NT2/D1 (cell line): ENCODE results near the gene PRL.
A peak's percentile ranks its signal among the peaks of the same experiment; 100 is the strongest.

Experiments
- DNase-seq: peaks from one replicate; pipeline ENCODE4 v3.0.0-alpha.2; 2011; ENCODE audit warnings: low read depth, low spot score
- H3K27me3 ChIP-seq: 2 replicates; pipeline ENCODE4 v1.6.0; 2011; ENCODE audit warnings: mild to moderate bottlenecking; ENCODE audit not compliant: insufficient read length, insufficient read depth
- H3K36me3 ChIP-seq: 2 replicates; pipeline ENCODE4 v1.6.1; 2011; ENCODE audit warnings: mild to moderate bottlenecking, low read length, mixed read lengths; ENCODE audit not compliant: insufficient read depth, insufficient read length
- H3K4me1 ChIP-seq: 2 replicates; pipeline ENCODE4 v1.5.1; 2011; ENCODE audit not compliant: insufficient read depth, insufficient read length
- H3K4me3 ChIP-seq: 2 replicates; pipeline ENCODE4 v1.5.1; 2011; ENCODE audit warnings: low read depth; ENCODE audit not compliant: insufficient read length
- H3K9ac ChIP-seq: 2 replicates; pipeline ENCODE4 v1.6.0; 2011; ENCODE audit warnings: low read depth; ENCODE audit not compliant: insufficient read length
- H3K9me3 ChIP-seq: 2 replicates; pipeline ENCODE4 v1.5.1; 2011; ENCODE audit warnings: mild to moderate bottlenecking, low read length; ENCODE audit not compliant: insufficient read depth
- SUZ12 ChIP-seq: IDR thresholded peaks from 2 replicates; pipeline ENCODE4 v1.6.1; 2011; ENCODE audit not compliant: insufficient read length, insufficient read depth; ENCODE audit errors: extremely low read depth
- YY1 ChIP-seq: IDR thresholded peaks from 2 replicates; pipeline ENCODE4 v1.6.1; 2011; ENCODE audit not compliant: insufficient read length, insufficient read depth
- ZNF274 ChIP-seq: IDR thresholded peaks from 2 replicates; pipeline ENCODE4 v1.6.1; 2011; ENCODE audit warnings: mild to moderate bottlenecking, low read depth, low read length

The PRL gene

GRCh38 chr6:22308939-22309338 lies 12.1 kb upstream of the PRL start:
- Histone ChIP-seq H3K36me3 (no peaks in the 10 kb centered on the region), H3K4me1 (no peaks in the 10 kb centered on the region), H3K9ac (no peak overlapping the region), H3K27me3 (no peaks in the 10 kb centered on the region), H3K4me3 (no peak overlapping the region), H3K9me3 (peaks cover 38% of the 10 kb centered on the region)
- no peak for DNase-seq
- no peak for TF ChIP-seq SUZ12
- no peak for TF ChIP-seq ZNF274
- TF ChIP-seq YY1, result no peak

GRCh38 chr6:22306741-22307466 lies 10.1 kb upstream of the PRL start:
- no peaks in the 10 kb centered on the region for H3K4me1 ChIP-seq
- no peak overlapping the region for H3K9ac ChIP-seq
- H3K36me3 ChIP-seq, result no peaks in the 10 kb centered on the region
- DNase-seq, result peak; percentile 16
- TF ChIP-seq YY1 (no peak), SUZ12 (no peak), ZNF274 (no peak)
- no peaks in the 10 kb centered on the region for H3K27me3 ChIP-seq
- H3K4me3 ChIP-seq, result no peak overlapping the region
- H3K9me3 ChIP-seq, result peaks cover 18% of the 10 kb centered on the region

DNA sequence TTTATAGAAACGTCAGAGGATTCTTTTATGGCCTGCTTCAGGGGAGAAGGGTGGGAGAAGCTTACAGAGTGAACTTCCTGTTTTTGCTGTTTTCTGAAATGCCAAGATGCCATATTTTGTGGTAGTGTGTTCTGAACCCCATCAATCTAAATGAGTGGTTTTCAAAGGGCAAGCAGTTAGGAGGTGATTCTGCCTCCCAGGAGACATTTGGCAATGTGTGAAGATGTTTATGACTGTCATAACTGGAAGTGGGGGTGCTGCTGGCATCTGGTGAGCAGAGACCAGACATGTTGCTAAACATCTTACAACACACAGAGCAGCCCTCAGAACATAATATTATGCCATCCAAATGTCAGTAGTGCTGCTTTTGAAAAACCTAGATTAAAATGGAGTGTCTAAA lies 6.0 kb upstream of the PRL start:
- TF ChIP-seq SUZ12 (no peak), YY1 (no peak), ZNF274 (no peak)
- Histone ChIP-seq H3K9me3 (no peaks in the 10 kb centered on the region), H3K4me3 (no peak overlapping the region), H3K36me3 (no peaks in the 10 kb centered on the region), H3K27me3 (no peaks in the 10 kb centered on the region), H3K9ac (no peak overlapping the region), H3K4me1 (no peaks in the 10 kb centered on the region)
- no peak for DNase-seq

DNA sequence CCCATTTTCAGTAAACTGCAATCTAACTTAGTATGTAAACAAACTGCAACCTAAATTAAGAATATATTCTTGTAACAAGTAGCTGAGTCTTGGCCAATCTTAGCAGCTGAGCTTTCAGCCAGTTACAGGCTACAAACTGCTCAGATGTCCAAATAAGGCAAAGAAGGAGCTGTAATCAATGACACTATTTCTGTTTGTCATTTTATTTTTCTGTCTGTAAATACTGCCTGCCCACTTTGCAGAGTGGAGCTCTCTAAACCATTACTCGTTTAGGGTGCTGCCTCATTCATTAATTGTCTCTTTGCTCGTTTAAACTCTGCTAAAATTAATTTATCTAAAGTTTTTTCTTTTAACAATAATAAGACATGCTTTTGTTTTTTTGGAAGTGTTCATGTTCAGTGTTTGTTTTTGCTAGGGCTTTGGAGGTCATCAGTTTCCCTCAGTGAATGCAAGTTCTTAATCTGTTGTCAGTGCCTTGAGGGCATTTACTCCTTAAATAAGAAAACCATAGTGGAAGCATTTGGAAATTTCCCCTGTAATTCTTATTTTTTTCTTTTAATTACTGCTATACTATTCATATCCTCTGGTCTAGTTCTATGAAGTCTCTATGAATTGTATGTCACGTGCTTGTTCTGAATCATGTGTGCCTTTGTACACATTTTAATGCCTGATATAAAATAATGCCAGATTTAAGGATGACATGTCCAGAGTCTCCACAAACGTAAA lies 3.6 kb upstream of the PRL start:
- DNase-seq, result no peak
- Histone ChIP-seq H3K9ac (no peak overlapping the region), H3K36me3 (no peaks in the 10 kb centered on the region), H3K9me3 (no peaks in the 10 kb centered on the region), H3K4me3 (no peak overlapping the region), H3K4me1 (no peaks in the 10 kb centered on the region), H3K27me3 (no peaks in the 10 kb centered on the region)
- TF ChIP-seq ZNF274 (no peak), YY1 (no peak), SUZ12 (no peak)

DNA sequence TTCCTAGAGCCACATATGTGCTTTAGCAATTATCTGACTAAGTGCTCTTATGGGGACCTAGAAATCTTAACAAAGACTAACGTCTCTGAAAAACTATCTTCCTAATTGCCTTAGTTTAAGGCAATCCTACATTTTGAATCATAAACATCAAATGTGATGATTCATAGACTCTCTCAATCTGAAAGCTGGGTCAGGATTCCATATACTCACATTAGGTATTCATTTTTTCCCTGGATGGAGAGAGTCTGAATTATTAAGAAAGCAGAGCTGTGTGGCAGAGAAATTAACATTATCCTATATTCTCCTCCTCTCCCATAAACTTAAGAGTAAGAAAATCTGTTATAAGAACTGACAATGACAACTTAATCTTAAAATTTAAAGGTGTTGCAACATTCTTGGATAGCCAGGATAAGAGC lies 1.6 kb upstream of the PRL start:
- no peaks in the 10 kb centered on the region for H3K9me3 ChIP-seq
- H3K27me3 ChIP-seq, result no peaks in the 10 kb centered on the region
- no peak overlapping the region for H3K9ac ChIP-seq
- no peaks in the 10 kb centered on the region for H3K4me1 ChIP-seq
- H3K4me3 ChIP-seq, result no peak overlapping the region
- no peaks in the 10 kb centered on the region for H3K36me3 ChIP-seq
- DNase-seq, result no peak
- TF ChIP-seq ZNF274 (no peak), SUZ12 (no peak), YY1 (no peak)

- Histone ChIP-seq H3K4me1 (no peaks in the 10 kb centered on the region), H3K4me3 (no peak overlapping the region), H3K36me3 (no peaks in the 10 kb centered on the region), H3K9ac (no peak overlapping the region), H3K27me3 (no peaks in the 10 kb centered on the region), H3K9me3 (no peaks in the 10 kb centered on the region)
- DNase-seq, result no peak
- TF ChIP-seq ZNF274, result no peak
- TF ChIP-seq SUZ12, result no peak
- TF ChIP-seq YY1, result no peak
Observed at GRCh38 chr6:22296067-22296466, 769 bp downstream of the PRL start.

DNA sequence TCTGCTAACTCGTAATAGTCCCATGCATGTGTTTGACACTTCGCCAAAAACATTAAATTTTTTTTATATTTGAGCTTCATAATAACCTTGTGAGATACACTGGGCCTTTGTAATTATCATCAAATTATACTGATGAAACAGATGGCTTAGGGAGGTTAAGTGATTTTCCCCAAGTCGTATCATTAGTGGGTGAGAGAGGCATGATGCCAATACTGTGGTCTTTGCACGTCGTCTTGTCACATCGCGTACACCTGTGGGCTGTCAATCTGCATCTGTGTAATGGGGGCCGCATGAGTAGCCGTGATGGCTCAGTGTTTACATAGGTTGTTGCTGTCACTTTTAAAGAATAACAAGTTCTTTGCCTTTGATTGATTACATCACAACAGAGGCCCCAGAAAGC lies 1.7 kb downstream of the PRL start:
- Histone ChIP-seq H3K4me3 (no peak overlapping the region), H3K9me3 (no peaks in the 10 kb centered on the region), H3K4me1 (no peaks in the 10 kb centered on the region), H3K36me3 (no peaks in the 10 kb centered on the region), H3K27me3 (no peaks in the 10 kb centered on the region), H3K9ac (no peak overlapping the region)
- no peak for DNase-seq
- TF ChIP-seq YY1 (no peak), ZNF274 (no peak), SUZ12 (no peak)
